ENCODE measurements around the gene PFKFB2.

GRCh38 chr1:207059881-207060280 is 6.8 kb downstream of the PFKFB2 start:
- TF ChIP-seq CTCF (IDR thresholded peaks at IDR 0.05), result no peak
- TF ChIP-seq EZH2 (IDR thresholded peaks at IDR 0.05; ENCODE audit: borderline replicate concordance, insufficient read depth, low read depth, low read length, poor library complexity, severe bottlenecking), result no peak

Measured in B cell (primary cell).